Adrenal gland (tissue), 12 donors: Measurements from ENCODE around the gene STPG4. TPM values are rescaled to one million over a fixed set of nuclear protein-coding genes. Genes with fewer than 3 reads are reported as not detected.
A peak's percentile ranks its signal among the peaks of the same experiment; 100 is the strongest.

Source experiments
- DNase-seq, 7 donors: peaks; one replicate each; pipeline ENCODE4 v3.0.0-alpha.2; 2019 to 2020
- H3K27ac ChIP-seq, 5 donors: fragments of 200-600 bp; sonication (generic) in 4 of 5; 1 replicate in 3 of 5; 2 replicates in 2 of 5; pipeline versions ENCODE4 v1.5.1 to v1.8.0; 2016 to 2020; ENCODE audit warnings: mild to moderate bottlenecking in 1 of 5
- H3K27me3 ChIP-seq: fragments of 200-600 bp; 2 replicates; pipeline ENCODE4 v1.8.0; 2021
- H3K36me3 ChIP-seq, 2 donors: fragments of 200-600 bp; replicated peaks in 1 of 2; 1 replicate in 1 of 2; 2 replicates in 1 of 2; pipeline versions ENCODE4 v1.5.1 to v1.8.0; 2018 to 2022
- H3K4me1 ChIP-seq, 2 donors: fragments of 200-600 bp; replicated peaks in 1 of 2; 1 replicate in 1 of 2; 2 replicates in 1 of 2; pipeline versions ENCODE4 v1.5.1 to v1.8.0; 2018 to 2021
- H3K4me3 ChIP-seq, 4 donors: fragments of 200-600 bp; sonication (generic) in 3 of 4; one replicate each; pipeline ENCODE4 v1.5.1; 2016 to 2018
- H3K9me3 ChIP-seq, 3 donors: fragments of 200-600 bp; sonication (generic) in 1 of 3; replicated peaks in 1 of 3; 1 replicate in 2 of 3; 2 replicates in 1 of 3; pipeline versions ENCODE4 v1.5.1 to v1.8.0; 2016 to 2021
- CTCF ChIP-seq, 6 experiments: fragments of 450-650 bp in 4 of 6; fragments of 200-600 bp in 2 of 6; sonication (generic) in 1 of 6; IDR thresholded peaks; 1 replicate in 5 of 6; 2 replicates in 1 of 6; pipeline versions ENCODE4 v1.5.1 to v1.8.0; 2016 to 2021; ENCODE audit warnings: antibody characterized with exemption in 6 of 6, mild to moderate bottlenecking in 2 of 6, moderate library complexity in 1 of 6
- POLR2A ChIP-seq, 2 donors: fragments of 450-650 bp; IDR thresholded peaks; one replicate each; pipeline ENCODE4 v1.6.1; 2017; ENCODE audit warnings: antibody characterized with exemption in 2 of 2, mild to moderate bottlenecking in 2 of 2, moderate library complexity in 1 of 2
- WGBS, 4 donors: extraction: QIAGEN DNeasy Blood & Tissue Kit in 2 of 4; methylation state at CpG; one replicate each; pipeline versions ENCODE4 v1.1.5 to v1.1.7; 2013 to 2017; 5-methylcytosine and 5-hydroxymethylcytosine counted together
- intact Hi-C, 2 donors: fragments of 100-400 bp; cut with DNase I; formaldehyde crosslinking; loops; one replicate each; pipeline versions ENCODE4 v1.14.1 to v1.15.0; 2022 to 2023
- polyA plus RNA-seq, 3 donors: library from polyadenylated mRNA; stranded (reverse); fragments of 200-250 nt in 2 of 3; fragments of 350-450 nt in 1 of 3; fragmentation: Illumina TruSeq in 1 of 3; extraction: RNeasy Lipid Tissue Mini Kit (QIAGEN cat#74804) in 1 of 3; gene quantifications; one replicate each; pipeline ENCODE4 v1.2.3, GENCODE V29; 2013 to 2014
- total RNA-seq, 9 donors: library from RNA; depleted of rRNA in 4 of 9; stranded (reverse); fragments of >200 nt in 4 of 9; fragments of 120-200 nt in 1 of 9; fragmentation: NEBNext Ultra II Directional in 1 of 9; extraction: Animal tissue kit (Norgen Biotek cat#: 25700) in 1 of 9; gene quantifications; one replicate each; pipeline versions ENCODE4 v1.1.0 to v1.2.4, GENCODE V29; 2013 to 2023
- donor health status: healthy with polysubstance abuse.
- donor health status: Bipolar disorder and iron deficiency.
- donor health status: DM: yes; HTN: yes; CAD: no.
- donor health status: DM: no; HTN: no; CAD: no.
- donor health status: DM: no; HTN: no; CAD: no.
- donor health status: DM: yes; HTN: yes; CAD: no.

STPG4 gene
- total and polyA plus RNA-seq, 12 donors, result 0.24 to 0.28 TPM; not detected in 10

GRCh38 chr2:47072018-47072691 is 83.0 kb downstream of the STPG4 start:
- 57 to 76% (median 62%) methylated on average over 6 to 28 of the region's 28 CpGs for WGBS, 4 donors
- H3K4me3 ChIP-seq, result no peak overlapping the region
- DNase-seq, result peak; percentile 65 to 94 (median 77)

GRCh38 chr2:47070920-47071824 is 83.9 kb downstream of the STPG4 start:
- Histone ChIP-seq H3K4me3 (no peak overlapping the region), H3K4me1 (peaks cover 34 to 91% of the 10 kb centered on the region in 2 donors), H3K27me3 (no peaks in the 10 kb centered on the region), H3K36me3 (no peaks in the 10 kb centered on the region), H3K27ac (peak overlapping the region; percentile 28 to 89 (median 76)), H3K9me3 (no peaks in the 10 kb centered on the region)
- no peak for TF ChIP-seq POLR2A (IDR thresholded peaks at IDR 0.05)
- TF ChIP-seq CTCF (IDR thresholded peaks at IDR 0.05), result no peak
- intact Hi-C loops, result no loop called here
- WGBS, 4 donors, result 69 to 80% (median 75%) methylated on average over 14 to 15 of the region's 15 CpGs
- DNase-seq, result peak; percentile 70 to 93 (median 85)

More at GRCh38 chr2:47072018-47072691, 83.0 kb downstream of the STPG4 start:
- H3K27ac ChIP-seq, result peak overlapping the region; percentile 72 to 89 (median 76)
- intact Hi-C loops, result no loop called here
- TF ChIP-seq CTCF (IDR thresholded peaks at IDR 0.05) (peak in 3 of 6 experiments; percentile 25 to 46 (median 46)), POLR2A (IDR thresholded peaks at IDR 0.05) (no peak)
- H3K36me3 ChIP-seq, result no peaks in the 10 kb centered on the region
- H3K9me3 ChIP-seq, result no peaks in the 10 kb centered on the region
- no peaks in the 10 kb centered on the region for H3K27me3 ChIP-seq
- H3K4me1 ChIP-seq, result peaks cover 34 to 94% of the 10 kb centered on the region in 2 donors

GRCh38 chr2:47070155-47070919 is 84.8 kb downstream of the STPG4 start:
- WGBS, 4 donors, result 72 to 80% (median 75%) methylated on average over 8 to 13 of the region's 13 CpGs
- peak overlapping the region in 4 of 5 donors; percentile 72 to 89 (median 81) for H3K27ac ChIP-seq
- no peak overlapping the region for H3K4me3 ChIP-seq
- DNase-seq, result no peak
- intact Hi-C loops, result no loop called here
- no peaks in the 10 kb centered on the region for H3K27me3 ChIP-seq
- no peaks in the 10 kb centered on the region for H3K36me3 ChIP-seq
- TF ChIP-seq POLR2A (IDR thresholded peaks at IDR 0.05) (no peak), CTCF (IDR thresholded peaks at IDR 0.05) (no peak)
- no peaks in the 10 kb centered on the region for H3K9me3 ChIP-seq
- H3K4me1 ChIP-seq, result peaks cover 40 to 91% of the 10 kb centered on the region in 2 donors
